Measurements from ENCODE around the gene MSMP. TPM values are rescaled to one million over a fixed set of nuclear protein-coding genes. Genes with fewer than 3 reads are reported as not detected.

The MSMP gene
- total and polyA plus RNA-seq, 9 of the 15 experiments (the other 6 are each of a cell fraction or from before 2014, with no cell fraction given) = 0.60 TPM; not detected in 8

DNA sequence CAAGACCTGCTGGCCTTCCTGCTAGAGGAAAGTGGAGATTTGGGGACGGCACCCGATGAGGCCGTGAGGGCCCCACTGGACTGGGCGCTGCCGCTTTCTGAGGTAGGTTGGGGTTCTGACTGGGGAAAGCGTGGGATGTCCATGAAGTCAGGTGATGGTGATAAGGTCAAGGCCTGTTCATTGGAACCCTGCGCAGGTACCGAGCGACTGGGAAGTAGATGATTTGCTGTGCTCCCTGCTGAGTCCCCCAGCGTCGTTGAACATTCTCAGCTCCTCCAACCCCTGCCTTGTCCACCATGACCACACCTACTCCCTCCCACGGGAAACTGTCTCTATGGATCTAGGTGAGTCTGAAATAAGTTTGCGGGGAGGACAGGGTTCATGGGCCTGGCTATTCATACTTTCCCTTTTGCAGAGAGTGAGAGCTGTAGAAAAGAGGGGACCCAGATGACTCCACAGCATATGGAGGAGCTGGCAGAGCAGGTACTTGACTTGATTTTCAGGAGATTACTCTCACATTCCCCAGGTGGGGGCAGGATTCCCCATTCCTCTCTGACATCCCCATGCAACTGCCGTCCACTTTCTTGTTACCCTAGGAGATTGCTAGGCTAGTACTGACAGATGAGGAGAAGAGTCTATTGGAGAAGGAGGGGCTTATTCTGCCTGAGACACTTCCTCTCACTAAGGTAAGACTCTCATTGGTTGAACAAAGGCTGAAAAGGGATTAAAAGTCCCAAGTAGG lies 21.1 kb downstream of the MSMP start (continued):
- TF ChIP-seq TCF7L2 (IDR thresholded peaks at IDR 0.05; ENCODE audit: low read depth, low read length) = no peak
- TF ChIP-seq, protein P1, sequence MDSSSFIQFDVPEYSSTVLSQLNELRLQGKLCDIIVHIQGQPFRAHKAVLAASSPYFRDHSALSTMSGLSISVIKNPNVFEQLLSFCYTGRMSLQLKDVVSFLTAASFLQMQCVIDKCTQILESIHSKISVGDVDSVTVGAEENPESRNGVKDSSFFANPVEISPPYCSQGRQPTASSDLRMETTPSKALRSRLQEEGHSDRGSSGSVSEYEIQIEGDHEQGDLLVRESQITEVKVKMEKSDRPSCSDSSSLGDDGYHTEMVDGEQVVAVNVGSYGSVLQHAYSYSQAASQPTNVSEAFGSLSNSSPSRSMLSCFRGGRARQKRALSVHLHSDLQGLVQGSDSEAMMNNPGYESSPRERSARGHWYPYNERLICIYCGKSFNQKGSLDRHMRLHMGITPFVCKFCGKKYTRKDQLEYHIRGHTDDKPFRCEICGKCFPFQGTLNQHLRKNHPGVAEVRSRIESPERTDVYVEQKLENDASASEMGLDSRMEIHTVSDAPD (CRISPR knock-in tag; IDR thresholded peaks at IDR 0.05) = no peak
- peak; percentile 27; the same call in 1 of the 2 replicates for TF ChIP-seq EGR1 (conservative IDR thresholded peaks at IDR 0.05)
- TF ChIP-seq NEUROD1 (IDR thresholded peaks at IDR 0.05; ENCODE audit: borderline replicate concordance, low read depth, low read length, partially characterized antibody) = no peak
- no peak for TF ChIP-seq FOXA1 (IDR thresholded peaks at IDR 0.05; ENCODE audit: borderline replicate concordance)
- peak; percentile 84 for TF ChIP-seq ZNF263 (CRISPR knock-in tag; IDR thresholded peaks at IDR 0.05; ENCODE audit: borderline replicate concordance)
- TF ChIP-seq, protein P2, sequence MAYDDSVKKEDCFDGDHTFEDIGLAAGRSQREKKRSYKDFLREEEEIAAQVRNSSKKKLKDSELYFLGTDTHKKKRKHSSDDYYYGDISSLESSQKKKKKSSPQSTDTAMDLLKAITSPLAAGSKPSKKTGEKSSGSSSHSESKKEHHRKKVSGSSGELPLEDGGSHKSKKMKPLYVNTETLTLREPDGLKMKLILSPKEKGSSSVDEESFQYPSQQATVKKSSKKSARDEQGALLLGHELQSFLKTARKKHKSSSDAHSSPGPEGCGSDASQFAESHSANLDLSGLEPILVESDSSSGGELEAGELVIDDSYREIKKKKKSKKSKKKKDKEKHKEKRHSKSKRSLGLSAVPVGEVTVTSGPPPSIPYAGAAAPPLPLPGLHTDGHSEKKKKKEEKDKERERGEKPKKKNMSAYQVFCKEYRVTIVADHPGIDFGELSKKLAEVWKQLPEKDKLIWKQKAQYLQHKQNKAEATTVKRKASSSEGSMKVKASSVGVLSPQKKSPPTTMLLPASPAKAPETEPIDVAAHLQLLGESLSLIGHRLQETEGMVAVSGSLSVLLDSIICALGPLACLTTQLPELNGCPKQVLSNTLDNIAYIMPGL (CRISPR knock-in tag; IDR thresholded peaks at IDR 0.05) = no peak
- peak; percentile 42 for TF ChIP-seq CHD1 (IDR thresholded peaks at IDR 0.05; ENCODE audit: low read length)
- no peak for TF ChIP-seq HNRNPUL1 (IDR thresholded peaks at IDR 0.05; ENCODE audit: low read length)
- TF ChIP-seq TEAD2 (tag; IDR thresholded peaks at IDR 0.05) = peak; percentile 51; the same call in 1 of the 2 replicates
- TF ChIP-seq ZNF785 (CRISPR knock-in tag; IDR thresholded peaks at IDR 0.05) = no peak
- TF ChIP-seq FOXJ3 (CRISPR knock-in tag; IDR thresholded peaks at IDR 0.05) = no peak
- TF ChIP-seq, protein P3, sequence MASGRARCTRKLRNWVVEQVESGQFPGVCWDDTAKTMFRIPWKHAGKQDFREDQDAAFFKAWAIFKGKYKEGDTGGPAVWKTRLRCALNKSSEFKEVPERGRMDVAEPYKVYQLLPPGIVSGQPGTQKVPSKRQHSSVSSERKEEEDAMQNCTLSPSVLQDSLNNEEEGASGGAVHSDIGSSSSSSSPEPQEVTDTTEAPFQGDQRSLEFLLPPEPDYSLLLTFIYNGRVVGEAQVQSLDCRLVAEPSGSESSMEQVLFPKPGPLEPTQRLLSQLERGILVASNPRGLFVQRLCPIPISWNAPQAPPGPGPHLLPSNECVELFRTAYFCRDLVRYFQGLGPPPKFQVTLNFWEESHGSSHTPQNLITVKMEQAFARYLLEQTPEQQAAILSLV (tag; IDR thresholded peaks at IDR 0.05) = no peak
- no peak for TF ChIP-seq TOE1 (IDR thresholded peaks at IDR 0.05; ENCODE audit: borderline replicate concordance)
- TF ChIP-seq TOE1 (CRISPR knock-in tag; IDR thresholded peaks at IDR 0.05; ENCODE audit: borderline replicate concordance, low read depth) = no peak
- TF ChIP-seq ZBTB7A (IDR thresholded peaks at IDR 0.05; ENCODE audit: borderline replicate concordance, control insufficient read depth, low read depth, low read length) = no peak
- TF ChIP-seq CTBP1 (IDR thresholded peaks at IDR 0.05; ENCODE audit: borderline replicate concordance) = peak; percentile 55; the same call in 1 of the 2 replicates
- TF ChIP-seq, protein P4, sequence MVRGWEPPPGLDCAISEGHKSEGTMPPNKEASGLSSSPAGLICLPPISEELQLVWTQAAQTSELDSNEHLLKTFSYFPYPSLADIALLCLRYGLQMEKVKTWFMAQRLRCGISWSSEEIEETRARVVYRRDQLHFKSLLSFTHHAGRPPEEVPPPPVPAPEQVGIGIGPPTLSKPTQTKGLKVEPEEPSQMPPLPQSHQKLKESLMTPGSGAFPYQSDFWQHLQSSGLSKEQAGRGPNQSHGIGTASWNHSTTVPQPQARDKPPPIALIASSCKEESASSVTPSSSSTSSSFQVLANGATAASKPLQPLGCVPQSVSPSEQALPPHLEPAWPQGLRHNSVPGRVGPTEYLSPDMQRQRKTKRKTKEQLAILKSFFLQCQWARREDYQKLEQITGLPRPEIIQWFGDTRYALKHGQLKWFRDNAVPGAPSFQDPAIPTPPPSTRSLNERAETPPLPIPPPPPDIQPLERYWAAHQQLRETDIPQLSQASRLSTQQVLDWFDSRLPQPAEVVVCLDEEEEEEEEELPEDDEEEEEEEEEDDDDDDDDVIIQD (CRISPR knock-in tag; IDR thresholded peaks at IDR 0.05) = no peak
- TF ChIP-seq MED1 (CRISPR knock-in tag; IDR thresholded peaks at IDR 0.05; ENCODE audit: borderline replicate concordance) = no peak
- no peak for TF ChIP-seq HDGF (IDR thresholded peaks at IDR 0.05)
- TF ChIP-seq POLR2AphosphoS5 (IDR thresholded peaks at IDR 0.05; ENCODE audit: control insufficient read depth, insufficient read depth, low read depth, low read length) = no peak

Data from K562 (cell line).